Left ventricle myocardium inferior (tissue), 1 donor: ENCODE measurements around the gene CFH. TPM values are rescaled to one million over a fixed set of nuclear protein-coding genes. Genes with fewer than 3 reads are reported as not detected.
"Not testable (repeated sequence)": the region's sequence is repeated elsewhere in the genome, so short reads cannot be mapped to it uniquely, and the experiment has no call there.

Source experiments
- DNase-seq: peaks from one replicate; pipeline ENCODE4 v3.0.0-alpha.2; 2020
- H3K27ac ChIP-seq: fragments of 200-600 bp; replicated peaks from 2 replicates; pipeline ENCODE4 v1.8.0; 2021
- H3K27me3 ChIP-seq: fragments of 200-600 bp; 2 replicates; pipeline ENCODE4 v1.8.0; 2021; ENCODE audit warnings: low read depth
- H3K36me3 ChIP-seq: fragments of 200-600 bp; 2 replicates; pipeline ENCODE4 v1.8.0; 2021
- H3K4me1 ChIP-seq: fragments of 200-600 bp; 2 replicates; pipeline ENCODE4 v1.8.0; 2021
- H3K4me3 ChIP-seq: fragments of 200-600 bp; 2 replicates; pipeline ENCODE4 v1.8.0; 2021; ENCODE audit warnings: mild to moderate bottlenecking, moderate library complexity
- H3K9me3 ChIP-seq: fragments of 200-600 bp; replicated peaks from 2 replicates; pipeline ENCODE4 v1.8.0; 2021
- intact Hi-C: fragments of 100-400 bp; cut with micrococcal nuclease; formaldehyde crosslinking; loops from one replicate; pipeline ENCODE4 v1.11.0; 2022
- total RNA-seq: library from RNA; stranded (reverse); fragmentation: NEBNext Ultra II Directional; extraction: Animal tissue kit (Norgen Biotek cat#: 25700); gene quantifications from one replicate; pipeline ENCODE4 v1.2.1, GENCODE V29; 2021
- TF ChIP-seq, protein P1 (sequence below): fragments of 200-600 bp; IDR thresholded peaks from 2 replicates; pipeline ENCODE4 v1.8.0; 2021; ENCODE audit warnings: antibody characterized with exemption, mild to moderate bottlenecking, borderline replicate concordance
- donor health status: DM: no; HTN: yes; CAD: no; lungs with severe emphysema.

CFH gene
- total RNA-seq, 1 donor from 2014 or later, result 36.4 TPM

DNA sequence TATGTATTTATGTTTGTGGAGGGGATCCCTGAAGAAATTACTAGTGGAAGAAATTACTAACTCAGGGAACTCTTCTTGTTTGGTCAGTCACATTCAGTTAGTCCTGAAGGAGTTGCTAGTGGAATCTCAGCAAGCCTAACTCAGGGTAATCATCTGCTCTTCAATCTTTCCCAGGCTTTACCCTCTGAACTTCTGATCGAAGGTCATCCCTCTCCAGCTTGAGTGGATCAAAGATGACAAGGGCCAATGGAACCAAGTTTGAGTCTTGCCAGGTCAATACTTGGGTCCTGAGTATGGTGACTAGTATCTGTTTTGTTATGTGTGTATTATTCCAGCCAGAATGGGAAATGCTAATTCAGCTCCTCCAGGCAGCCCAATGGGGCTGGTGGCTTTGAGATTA, 49.3 kb downstream of the CFH start:
- no peaks in the 10 kb centered on the region for H3K36me3 ChIP-seq
- H3K9me3 ChIP-seq, result peaks cover 13% of the 10 kb centered on the region
- no peak overlapping the region for H3K4me3 ChIP-seq
- TF ChIP-seq, protein P1, sequence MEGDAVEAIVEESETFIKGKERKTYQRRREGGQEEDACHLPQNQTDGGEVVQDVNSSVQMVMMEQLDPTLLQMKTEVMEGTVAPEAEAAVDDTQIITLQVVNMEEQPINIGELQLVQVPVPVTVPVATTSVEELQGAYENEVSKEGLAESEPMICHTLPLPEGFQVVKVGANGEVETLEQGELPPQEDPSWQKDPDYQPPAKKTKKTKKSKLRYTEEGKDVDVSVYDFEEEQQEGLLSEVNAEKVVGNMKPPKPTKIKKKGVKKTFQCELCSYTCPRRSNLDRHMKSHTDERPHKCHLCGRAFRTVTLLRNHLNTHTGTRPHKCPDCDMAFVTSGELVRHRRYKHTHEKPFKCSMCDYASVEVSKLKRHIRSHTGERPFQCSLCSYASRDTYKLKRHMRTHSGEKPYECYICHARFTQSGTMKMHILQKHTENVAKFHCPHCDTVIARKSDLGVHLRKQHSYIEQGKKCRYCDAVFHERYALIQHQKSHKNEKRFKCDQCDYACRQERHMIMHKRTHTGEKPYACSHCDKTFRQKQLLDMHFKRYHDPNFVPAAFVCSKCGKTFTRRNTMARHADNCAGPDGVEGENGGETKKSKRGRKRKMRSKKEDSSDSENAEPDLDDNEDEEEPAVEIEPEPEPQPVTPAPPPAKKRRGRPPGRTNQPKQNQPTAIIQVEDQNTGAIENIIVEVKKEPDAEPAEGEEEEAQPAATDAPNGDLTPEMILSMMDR, result no peak
- H3K4me1 ChIP-seq, result no peaks in the 10 kb centered on the region
- no peaks in the 10 kb centered on the region for H3K27me3 ChIP-seq
- intact Hi-C loops, result no loop called here
- no peak overlapping the region for H3K27ac ChIP-seq
- DNase-seq, result no peak

DNA sequence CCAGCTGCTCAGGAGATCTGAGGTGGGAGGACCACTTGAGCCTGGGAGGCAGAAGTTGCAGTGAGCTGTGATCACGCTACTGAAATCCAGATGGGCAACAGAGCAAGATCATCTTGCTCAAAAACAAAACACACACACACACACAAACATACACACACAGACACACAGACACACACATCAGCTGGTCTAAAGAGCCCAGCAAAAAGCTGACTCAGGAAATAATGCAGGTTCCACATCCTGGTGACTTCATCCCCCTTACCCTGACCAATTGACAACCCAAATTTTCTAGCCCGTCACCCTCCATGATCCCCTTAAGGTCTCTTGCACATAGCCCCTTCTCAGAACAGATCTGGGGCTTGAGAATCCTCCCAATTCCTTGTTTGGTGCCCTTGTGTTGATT, 58.0 kb downstream of the CFH start:
- H3K36me3 ChIP-seq, H3K9me3 ChIP-seq, H3K27me3 ChIP-seq, H3K4me1 ChIP-seq, DNase-seq, H3K27ac ChIP-seq, intact Hi-C loops, H3K4me3 ChIP-seq: not testable (repeated sequence)

DNA sequence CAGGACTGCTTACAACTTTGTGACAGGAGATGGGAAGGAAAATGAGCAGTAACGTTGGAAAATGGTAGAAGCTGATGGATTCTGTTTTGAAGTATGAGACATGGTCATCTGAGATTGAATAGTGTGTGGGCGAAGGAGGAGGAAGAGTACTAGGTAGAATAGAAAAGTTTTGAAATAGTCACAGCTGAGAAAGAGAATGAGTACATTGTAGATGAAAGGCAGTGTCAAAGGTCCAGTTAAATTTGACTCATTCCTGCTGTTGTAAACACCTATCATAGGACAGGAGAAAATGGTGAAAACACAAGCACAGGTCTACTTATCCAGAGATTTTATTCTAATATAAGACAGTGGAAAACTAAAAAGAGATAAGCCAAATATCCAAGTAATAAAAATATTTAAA, 66.0 kb downstream of the CFH start:
- Histone ChIP-seq H3K4me3 (no peak overlapping the region), H3K27ac (no peak overlapping the region), H3K27me3 (no peaks in the 10 kb centered on the region), H3K9me3 (no peaks in the 10 kb centered on the region), H3K36me3 (no peaks in the 10 kb centered on the region), H3K4me1 (no peaks in the 10 kb centered on the region)
- intact Hi-C loops, result no loop called here
- DNase-seq, result no peak
- TF ChIP-seq, protein P1, result no peak

DNA sequence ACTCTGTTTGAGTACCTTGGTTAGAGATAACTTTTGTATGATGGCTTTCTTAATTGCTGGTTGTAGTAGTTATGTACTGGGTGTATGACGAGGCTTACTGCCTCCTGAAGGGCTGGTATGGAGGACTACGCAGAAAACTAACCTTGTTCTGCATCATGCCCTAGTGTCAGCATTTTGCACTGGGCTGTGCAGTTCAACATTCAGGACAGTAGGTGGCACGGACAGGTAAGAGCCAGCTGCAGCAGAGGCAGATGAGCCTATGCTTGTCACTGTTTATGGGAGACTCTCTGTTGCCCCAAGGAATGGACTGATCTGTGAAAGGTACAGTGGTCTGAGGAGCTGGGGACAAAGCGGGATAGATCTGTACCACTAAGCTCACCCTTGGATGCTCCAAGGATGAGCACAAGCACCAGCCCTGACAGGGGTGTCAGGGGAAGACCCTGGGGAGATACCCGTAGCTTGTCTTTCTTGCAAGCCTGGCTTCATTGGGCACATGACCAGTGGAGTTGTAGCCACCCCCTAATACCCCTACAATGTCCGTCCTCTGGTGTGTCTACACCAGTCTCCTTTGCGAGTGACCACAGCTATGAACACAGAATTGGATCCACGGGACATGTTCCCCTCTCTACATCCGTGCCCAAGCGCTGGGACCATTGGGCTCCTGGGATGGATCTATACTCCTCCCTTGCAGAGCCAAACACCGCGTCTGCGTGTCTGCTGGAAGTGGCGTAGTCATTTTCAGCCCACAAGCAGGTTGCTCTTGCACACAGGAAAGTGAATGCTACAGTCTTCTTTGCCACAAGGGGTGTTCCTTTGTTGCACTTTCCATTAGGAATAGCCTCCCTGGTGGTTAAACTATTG, 71.7 kb downstream of the CFH start:
- no peaks in the 10 kb centered on the region for H3K4me1 ChIP-seq
- TF ChIP-seq, protein P1, result peak; percentile 40
- no peak overlapping the region for H3K27ac ChIP-seq
- no peak for DNase-seq
- no peak overlapping the region for H3K4me3 ChIP-seq
- intact Hi-C loops, result no loop called here
- no peaks in the 10 kb centered on the region for H3K27me3 ChIP-seq
- no peaks in the 10 kb centered on the region for H3K9me3 ChIP-seq
- no peaks in the 10 kb centered on the region for H3K36me3 ChIP-seq

DNA sequence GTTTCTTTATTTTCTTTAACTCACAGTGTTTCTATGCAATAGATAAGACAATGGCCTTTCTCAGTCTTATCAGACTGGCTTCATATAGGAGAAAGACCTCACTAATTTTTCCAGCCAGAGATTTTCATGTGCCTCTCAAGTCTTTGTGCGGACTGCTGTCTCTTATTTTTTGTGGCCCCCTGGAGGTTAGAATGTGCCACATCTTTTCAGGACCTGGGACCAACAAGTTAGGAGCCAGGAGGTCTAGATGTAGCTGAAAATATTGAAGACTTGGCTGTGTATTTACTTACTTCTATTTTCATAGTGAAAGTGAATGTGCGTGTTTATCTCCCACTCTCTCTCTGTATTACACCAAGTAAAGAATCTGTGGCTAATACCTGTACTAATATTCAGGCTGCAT, 80.7 kb downstream of the CFH start:
- no peak for DNase-seq
- Histone ChIP-seq H3K27ac (no peak overlapping the region), H3K27me3 (no peaks in the 10 kb centered on the region), H3K9me3 (peaks cover 22% of the 10 kb centered on the region), H3K36me3 (peaks cover under 1% of the 10 kb centered on the region), H3K4me3 (no peak overlapping the region), H3K4me1 (no peaks in the 10 kb centered on the region)
- intact Hi-C loops, result no loop called here
- TF ChIP-seq, protein P1, result no peak
